Activated T-cell treated with anti-CD3 and anti-CD28 coated beads, Interleukin-2, amount 50 U/mL, for 24 hours (primary cell): Measurements from ENCODE around the gene MOCOS.

ENCODE experiments used
- DNase-seq: peaks from one replicate; pipeline ENCODE4 v3.0.0-alpha.2; 2020
- H3K27ac Mint-ChIP-seq: 2 replicates; pipeline ENCODE4 v1.8.0; 2020; ENCODE audit warnings: mild to moderate bottlenecking, mixed read lengths
- H3K27me3 Mint-ChIP-seq: 2 replicates; pipeline ENCODE4 v1.8.0; 2020; ENCODE audit warnings: mixed read lengths
- H3K36me3 Mint-ChIP-seq: 2 replicates; pipeline ENCODE4 v1.8.0; 2020; ENCODE audit warnings: low read depth, mixed read lengths
- H3K4me1 Mint-ChIP-seq: 2 replicates; pipeline ENCODE4 v1.8.0; 2020; ENCODE audit warnings: low read depth, mixed read lengths
- H3K4me3 Mint-ChIP-seq: 2 replicates; pipeline ENCODE4 v1.8.0; 2020; ENCODE audit warnings: mild to moderate bottlenecking, moderate library complexity, mixed read lengths
- H3K9me3 Mint-ChIP-seq: 2 replicates; pipeline ENCODE4 v1.8.0; 2020; ENCODE audit warnings: mixed read lengths

The MOCOS gene

DNA sequence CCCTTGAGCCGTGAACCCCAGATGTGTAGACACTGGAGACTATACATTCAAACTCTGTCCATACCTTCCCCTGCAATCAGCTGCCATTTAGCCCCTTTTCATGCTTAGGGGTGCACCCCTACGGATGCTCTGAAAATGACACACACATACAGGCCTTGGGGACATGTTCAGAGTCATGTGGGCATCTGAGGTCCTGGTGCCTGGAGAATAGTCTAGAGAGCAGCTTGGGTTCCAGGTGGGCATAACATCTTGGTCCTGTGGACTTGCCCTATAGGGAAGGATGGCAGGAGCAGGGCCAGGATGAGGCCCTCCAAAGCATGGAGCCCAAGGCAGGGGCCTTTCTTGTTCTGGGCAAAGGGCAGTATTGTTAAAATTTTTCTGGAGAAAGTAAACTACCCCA is 100.4 kb downstream of the MOCOS start:
- H3K27ac Mint-ChIP-seq, result no peak overlapping the region
- peaks cover 2% of the 10 kb centered on the region for H3K4me1 Mint-ChIP-seq
- no peak overlapping the region for H3K4me3 Mint-ChIP-seq
- H3K9me3 Mint-ChIP-seq, result no peaks in the 10 kb centered on the region
- no peak for DNase-seq
- H3K36me3 Mint-ChIP-seq, result no peaks in the 10 kb centered on the region
- peaks cover 41% of the 10 kb centered on the region for H3K27me3 Mint-ChIP-seq

DNA sequence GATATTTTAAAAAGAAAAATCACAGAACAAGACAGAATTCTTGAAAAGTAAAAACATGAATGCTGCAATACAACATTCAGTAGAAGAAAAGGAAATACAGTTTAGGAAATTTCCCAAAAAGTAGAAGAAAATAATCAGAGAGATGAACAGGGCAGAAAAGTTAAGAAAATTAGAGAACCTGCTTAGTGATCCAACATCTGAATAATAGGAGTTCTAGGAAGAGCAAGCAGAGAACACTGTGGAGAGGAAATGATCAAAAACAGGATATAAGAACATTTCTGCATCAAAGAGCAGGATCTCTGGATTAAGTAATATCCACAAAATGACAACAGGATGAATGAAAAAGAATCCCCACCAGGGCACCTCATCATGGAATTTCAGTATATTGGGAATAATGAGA is 101.4 kb downstream of the MOCOS start:
- Mint-ChIP-seq H3K4me1 (peaks cover 2% of the 10 kb centered on the region), H3K9me3 (no peaks in the 10 kb centered on the region), H3K27me3 (peaks cover 38% of the 10 kb centered on the region)

DNA sequence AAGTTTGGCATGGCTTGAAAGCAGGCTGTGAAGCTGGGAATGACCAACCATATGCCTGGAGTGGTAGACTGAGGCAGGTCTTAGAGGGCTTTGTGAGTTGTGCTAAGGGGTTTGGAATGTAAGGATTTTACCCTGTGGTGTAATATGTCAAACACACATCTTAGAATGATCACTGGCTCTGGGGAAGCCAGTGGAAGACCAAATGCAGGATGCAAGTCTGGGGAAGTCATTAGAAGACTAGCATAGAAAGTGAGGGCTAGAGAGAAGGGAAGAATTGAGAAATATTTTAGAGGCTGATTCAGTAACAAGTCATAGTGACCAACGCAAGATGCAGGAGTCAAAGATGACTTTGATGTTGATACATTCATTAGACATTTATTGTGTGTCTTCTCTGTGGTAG is 106.7 kb downstream of the MOCOS start:
- H3K4me1 Mint-ChIP-seq, result no peaks in the 10 kb centered on the region
- H3K9me3 Mint-ChIP-seq, result no peaks in the 10 kb centered on the region
- peaks cover 18% of the 10 kb centered on the region for H3K27me3 Mint-ChIP-seq
- H3K36me3 Mint-ChIP-seq, result no peaks in the 10 kb centered on the region
- no peak overlapping the region for H3K27ac Mint-ChIP-seq
- DNase-seq, result no peak
- H3K4me3 Mint-ChIP-seq, result no peak overlapping the region

More for the DNA sequence above, 101.4 kb downstream of the MOCOS start:
- Mint-ChIP-seq H3K36me3 (no peaks in the 10 kb centered on the region), H3K4me3 (no peak overlapping the region), H3K27ac (no peak overlapping the region)
- DNase-seq, result no peak

DNA sequence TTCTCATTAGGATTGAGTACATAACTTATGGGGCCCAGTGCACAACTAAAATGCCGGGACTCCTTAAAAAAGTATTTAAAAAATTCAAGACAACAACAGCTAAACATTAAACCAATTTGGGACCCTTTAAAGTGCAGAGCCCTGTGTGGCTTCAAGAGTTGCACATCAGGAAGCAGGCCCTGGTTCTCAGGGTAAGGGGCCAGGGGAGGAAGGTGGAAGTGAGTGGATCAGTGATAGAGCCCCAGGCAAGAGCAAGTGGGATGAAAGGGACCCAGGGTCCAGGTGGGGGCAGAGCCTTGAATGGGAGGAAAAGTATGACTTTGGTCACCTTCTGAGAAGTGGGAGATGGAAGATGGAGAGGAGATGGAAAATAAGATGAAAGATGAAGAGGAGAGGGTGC is 107.9 kb downstream of the MOCOS start:
- no peaks in the 10 kb centered on the region for H3K9me3 Mint-ChIP-seq
- no peaks in the 10 kb centered on the region for H3K4me1 Mint-ChIP-seq
- no peak overlapping the region for H3K4me3 Mint-ChIP-seq
- peaks cover 22% of the 10 kb centered on the region for H3K27me3 Mint-ChIP-seq
- no peak overlapping the region for H3K27ac Mint-ChIP-seq
- no peak for DNase-seq
- no peaks in the 10 kb centered on the region for H3K36me3 Mint-ChIP-seq

DNA sequence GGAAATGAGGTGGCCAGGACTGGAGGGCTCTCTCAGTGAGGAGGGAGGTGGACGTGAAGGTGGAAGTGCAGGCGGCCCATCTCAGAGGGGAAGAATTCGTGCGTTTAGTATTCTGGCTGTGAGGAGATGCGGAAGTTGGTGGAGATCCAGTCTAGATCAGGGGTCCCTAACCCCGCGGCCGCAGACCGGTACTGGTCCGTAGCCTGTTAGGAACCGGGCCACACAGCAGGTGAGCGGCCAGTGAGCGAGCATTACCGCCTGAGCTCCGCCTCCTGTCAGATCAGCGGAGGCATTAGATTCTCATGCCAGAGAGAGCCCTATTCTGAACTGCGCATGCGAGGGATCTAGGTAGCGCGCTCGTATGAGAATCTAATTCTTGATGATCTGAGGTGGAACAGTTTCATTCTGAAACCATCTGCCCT is 108.6 kb downstream of the MOCOS start:
- Mint-ChIP-seq H3K4me3 (no peak overlapping the region), H3K9me3 (no peaks in the 10 kb centered on the region), H3K36me3 (no peaks in the 10 kb centered on the region), H3K4me1 (no peaks in the 10 kb centered on the region), H3K27ac (no peak overlapping the region), H3K27me3 (peaks cover 27% of the 10 kb centered on the region)
- no peak for DNase-seq

DNA sequence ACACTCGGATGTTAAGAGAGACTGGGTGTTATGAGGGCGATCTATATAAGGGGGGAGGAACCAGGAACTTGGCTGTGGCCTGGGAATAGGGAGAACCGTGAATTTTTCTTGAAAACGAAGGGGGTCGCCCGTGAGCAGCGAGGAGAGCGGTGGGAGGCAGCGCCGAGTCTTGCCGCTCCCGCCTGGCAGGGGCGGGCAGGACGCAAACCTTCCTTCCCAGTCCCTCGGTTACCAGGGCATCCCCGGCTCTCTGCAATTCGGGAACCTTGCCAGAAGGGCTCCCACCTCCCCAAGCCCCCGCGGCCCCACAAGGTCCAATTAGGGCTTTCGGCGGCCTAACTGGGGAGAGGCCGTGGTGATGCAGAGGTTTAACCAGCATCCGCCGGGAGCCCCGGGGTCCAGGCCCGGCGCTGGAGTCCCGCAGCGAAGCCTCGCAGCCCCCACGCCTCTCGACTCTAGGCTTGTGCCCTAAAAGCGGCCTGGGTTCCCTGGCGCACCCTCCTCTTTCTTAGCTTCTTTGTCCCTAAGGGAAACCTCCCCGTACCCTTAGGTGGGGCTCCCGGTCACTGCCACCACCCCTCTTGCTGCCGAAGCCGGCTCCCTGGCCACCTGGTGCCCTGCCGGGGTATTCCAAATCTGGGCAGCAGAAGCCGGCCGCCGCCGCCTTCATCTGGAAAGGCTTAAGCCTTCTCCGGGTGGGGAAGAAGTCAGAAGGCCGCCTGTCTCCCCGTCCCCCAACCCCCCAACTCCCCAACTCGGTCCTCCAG is 109.5 kb downstream of the MOCOS start:
- no peaks in the 10 kb centered on the region for H3K9me3 Mint-ChIP-seq
- DNase-seq, result peak; percentile 41
- H3K36me3 Mint-ChIP-seq, result no peaks in the 10 kb centered on the region
- H3K4me3 Mint-ChIP-seq, result no peak overlapping the region
- H3K4me1 Mint-ChIP-seq, result no peaks in the 10 kb centered on the region
- no peak overlapping the region for H3K27ac Mint-ChIP-seq
- H3K27me3 Mint-ChIP-seq, result peaks cover 27% of the 10 kb centered on the region

DNA sequence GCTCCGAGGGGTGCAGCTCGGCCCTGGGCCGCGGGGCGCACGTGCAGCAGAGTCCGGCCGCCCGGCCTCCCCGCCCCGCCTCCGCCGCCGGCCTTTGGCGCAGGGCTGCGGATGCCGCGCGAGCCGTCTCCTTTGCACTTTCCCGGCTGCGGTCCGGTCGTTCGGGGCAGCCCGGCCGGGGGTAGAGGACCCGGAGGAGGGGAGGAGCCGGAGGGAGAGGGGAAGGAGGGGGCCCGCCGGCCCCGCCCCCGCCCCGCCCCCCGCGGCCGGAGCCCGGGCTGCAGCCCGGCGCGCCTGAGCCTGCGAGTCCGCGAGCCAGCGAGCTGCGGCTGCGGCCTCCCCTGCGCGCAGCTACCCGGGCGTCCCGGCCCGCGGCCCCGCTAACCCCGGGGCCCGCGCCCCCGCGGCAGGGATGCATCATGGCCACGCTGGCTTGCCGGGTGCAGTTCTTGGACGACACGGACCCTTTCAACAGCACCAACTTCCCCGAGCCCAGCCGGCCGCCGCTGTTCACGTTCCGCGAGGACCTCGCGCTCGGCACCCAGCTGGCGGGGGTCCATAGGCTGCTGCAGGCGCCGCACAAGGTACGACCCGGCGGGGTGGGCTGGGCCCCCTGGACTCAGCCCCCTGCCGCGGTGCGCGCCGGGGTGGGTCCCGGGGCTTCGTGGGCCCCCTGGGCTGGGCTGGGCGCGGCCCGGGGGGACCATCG is 110.3 kb downstream of the MOCOS start, which contains the start of gene FHOD3:
Gene FHOD3, plus strand, starts transcription at position 297 of the 709 bp plus-strand sequence. Its CDS starts 123 bp downstream, at position 420.
- DNase-seq, result peak; percentile 39
- no peaks in the 10 kb centered on the region for H3K4me1 Mint-ChIP-seq
- H3K9me3 Mint-ChIP-seq, result no peaks in the 10 kb centered on the region
- peak within 1 kb of the TSS; percentile 45 for H3K4me3 Mint-ChIP-seq
- no peaks in the 10 kb centered on the region for H3K36me3 Mint-ChIP-seq
- H3K27ac Mint-ChIP-seq, result no peak within 1 kb of the TSS
- peaks cover 33% of the 10 kb centered on the region for H3K27me3 Mint-ChIP-seq

DNA sequence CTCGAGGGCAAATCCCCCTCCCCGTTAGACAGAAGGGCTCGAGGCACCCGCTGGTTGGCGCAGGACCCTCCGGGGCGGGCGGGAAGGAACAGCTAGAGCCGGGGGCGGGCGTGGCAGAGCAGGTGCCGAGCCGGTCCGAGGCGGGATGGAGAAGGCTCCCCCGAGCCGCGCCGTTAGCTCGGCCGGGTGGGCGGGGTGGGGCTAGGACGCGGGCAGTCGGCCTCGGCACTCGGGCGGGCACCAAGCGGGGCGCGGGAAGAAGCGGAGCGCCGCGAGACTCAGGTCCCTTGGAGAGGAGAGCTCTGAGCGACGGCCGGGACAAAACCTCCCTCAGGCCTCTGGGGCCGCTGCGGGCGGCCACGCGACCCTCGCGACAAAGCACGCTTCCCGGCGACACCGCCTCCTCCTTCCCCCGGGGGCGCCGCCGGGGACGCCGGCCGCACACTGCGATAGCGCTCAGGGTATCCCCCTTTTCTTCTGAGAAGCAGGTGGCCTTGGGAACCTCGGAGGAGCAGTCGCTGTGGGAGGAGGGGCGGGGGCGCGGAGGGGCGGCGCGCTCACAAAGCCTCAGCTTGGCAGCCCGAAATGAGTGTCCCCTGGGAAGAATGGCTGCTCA is 110.9 kb downstream of the MOCOS start:
- Mint-ChIP-seq H3K27me3 (peaks cover 40% of the 10 kb centered on the region), H3K36me3 (no peaks in the 10 kb centered on the region), H3K4me1 (no peaks in the 10 kb centered on the region), H3K27ac (no peak overlapping the region), H3K4me3 (no peak overlapping the region), H3K9me3 (no peaks in the 10 kb centered on the region)
- DNase-seq, result peak; percentile 35

DNA sequence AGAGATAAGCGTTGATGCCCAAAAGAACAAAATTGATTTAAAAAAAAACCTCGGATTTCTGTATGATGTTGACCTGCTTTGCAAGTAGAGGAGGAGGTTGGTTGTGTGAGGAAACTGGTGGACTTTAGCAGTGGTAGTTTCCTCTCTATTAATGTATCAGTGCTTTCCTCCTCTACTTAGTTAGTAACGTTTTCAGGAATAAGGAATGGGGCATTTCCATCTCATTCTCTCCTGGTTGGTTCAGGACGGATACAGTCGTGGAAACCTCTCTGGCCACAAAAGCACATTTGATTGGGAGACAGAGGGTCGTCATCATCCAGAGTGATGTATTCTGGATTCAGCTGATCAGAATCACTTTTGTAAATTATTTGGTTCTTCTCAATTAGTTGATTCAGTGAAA is 111.7 kb downstream of the MOCOS start:
- no peak overlapping the region for H3K27ac Mint-ChIP-seq
- no peak for DNase-seq
- no peak overlapping the region for H3K4me3 Mint-ChIP-seq
- no peaks in the 10 kb centered on the region for H3K4me1 Mint-ChIP-seq
- H3K36me3 Mint-ChIP-seq, result no peaks in the 10 kb centered on the region
- H3K9me3 Mint-ChIP-seq, result no peaks in the 10 kb centered on the region
- H3K27me3 Mint-ChIP-seq, result peaks cover 47% of the 10 kb centered on the region

DNA sequence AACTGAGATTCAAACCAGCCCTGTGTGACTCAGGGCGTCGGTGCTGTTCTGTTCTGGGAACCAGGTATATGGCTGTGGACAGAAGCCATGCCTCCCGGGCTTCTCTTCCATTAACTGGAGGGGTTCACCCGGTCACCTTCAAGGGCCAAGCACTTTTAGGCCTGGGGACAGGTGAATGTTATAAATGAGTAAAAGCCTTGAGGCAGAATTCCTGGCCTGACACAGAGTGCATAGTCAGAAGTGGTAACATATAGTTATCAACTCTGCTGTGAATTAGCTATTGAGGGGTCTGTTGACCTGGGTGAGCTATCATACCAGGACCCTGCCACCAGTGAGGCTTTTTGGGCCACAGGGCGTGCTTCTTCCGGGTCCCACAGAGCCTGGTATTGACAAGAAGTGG is 112.9 kb downstream of the MOCOS start:
- Mint-ChIP-seq H3K36me3 (no peaks in the 10 kb centered on the region), H3K4me3 (no peak overlapping the region), H3K27me3 (peaks cover 57% of the 10 kb centered on the region), H3K27ac (no peak overlapping the region), H3K9me3 (no peaks in the 10 kb centered on the region), H3K4me1 (no peaks in the 10 kb centered on the region)
- DNase-seq, result no peak

DNA sequence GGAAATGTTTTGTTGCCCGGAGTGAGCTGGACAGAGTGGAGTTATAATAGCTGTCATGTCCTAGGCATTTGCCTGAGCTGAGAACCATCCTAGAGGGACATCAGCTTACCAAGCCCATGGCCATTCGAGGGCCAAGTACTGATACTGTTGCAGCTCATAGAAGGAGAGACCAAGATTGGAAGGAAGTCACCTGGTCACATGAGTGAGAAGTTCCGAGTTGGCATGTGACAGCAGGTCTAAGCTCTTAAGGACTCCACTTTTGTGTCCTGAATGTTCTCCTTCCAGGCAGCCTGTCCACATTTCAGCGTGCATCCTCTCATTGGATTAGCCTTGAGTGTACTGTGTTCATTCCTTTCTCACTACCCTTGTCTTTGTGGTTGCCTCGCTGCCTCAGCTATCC is 114.6 kb downstream of the MOCOS start:
- no peak overlapping the region for H3K4me3 Mint-ChIP-seq
- H3K4me1 Mint-ChIP-seq, result no peaks in the 10 kb centered on the region
- no peaks in the 10 kb centered on the region for H3K9me3 Mint-ChIP-seq
- no peaks in the 10 kb centered on the region for H3K36me3 Mint-ChIP-seq
- no peak for DNase-seq
- H3K27ac Mint-ChIP-seq, result no peak overlapping the region
- H3K27me3 Mint-ChIP-seq, result peaks cover 72% of the 10 kb centered on the region

DNA sequence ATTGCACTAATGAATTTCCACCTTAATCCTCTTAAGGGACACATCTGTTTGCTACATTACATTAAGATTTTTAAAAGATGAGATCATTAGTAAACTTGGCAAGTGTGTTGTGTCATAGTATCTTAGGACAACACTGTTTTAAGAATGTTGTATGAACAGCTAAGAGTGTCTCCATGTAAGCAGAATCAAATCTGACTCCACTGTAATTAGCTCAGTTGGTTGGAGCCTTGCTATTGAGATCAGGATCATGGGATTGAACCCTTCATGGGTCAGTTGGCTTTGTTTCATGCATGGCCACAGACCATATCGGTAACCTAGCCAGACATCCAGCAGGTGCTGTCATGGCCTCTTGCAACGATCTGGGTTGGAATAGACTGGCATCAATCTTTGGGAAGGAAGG is 115.4 kb downstream of the MOCOS start:
- H3K4me1 Mint-ChIP-seq, result no peaks in the 10 kb centered on the region
- H3K9me3 Mint-ChIP-seq, result no peaks in the 10 kb centered on the region
- H3K27me3 Mint-ChIP-seq, result peaks cover 79% of the 10 kb centered on the region
- H3K27ac Mint-ChIP-seq, result no peak overlapping the region
- no peak for DNase-seq
- H3K36me3 Mint-ChIP-seq, result no peaks in the 10 kb centered on the region
- no peak overlapping the region for H3K4me3 Mint-ChIP-seq

DNA sequence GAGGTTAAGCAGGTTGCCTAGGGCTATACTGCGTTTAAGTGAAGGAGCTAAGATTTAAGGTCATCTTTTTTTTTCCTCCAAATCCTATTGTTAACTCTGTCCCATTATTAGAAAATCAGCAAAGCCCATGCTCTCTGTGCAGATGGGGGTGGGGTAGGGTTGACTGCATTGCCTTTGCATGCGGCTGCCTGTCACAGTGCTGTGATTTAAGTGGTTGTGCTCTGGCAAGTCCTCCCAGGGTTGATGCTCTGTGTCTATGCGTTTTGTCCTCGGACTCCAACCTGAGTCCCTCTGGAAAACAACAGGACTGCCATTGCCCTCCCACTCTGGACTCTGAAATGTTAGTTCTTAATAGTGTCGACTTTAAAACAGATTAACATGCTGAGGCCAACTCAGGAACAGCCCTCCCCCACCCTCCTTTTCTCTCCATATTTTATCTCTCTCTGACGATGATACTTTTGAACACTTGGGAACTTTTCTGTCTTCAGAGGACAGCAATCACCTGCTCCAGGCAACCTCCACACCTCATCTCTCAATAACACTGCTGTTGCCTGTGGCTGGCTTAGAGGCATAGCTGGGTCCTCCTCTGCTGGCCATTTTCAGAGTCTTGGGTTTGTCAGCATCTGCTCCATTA is 116.0 kb downstream of the MOCOS start:
- H3K4me1 Mint-ChIP-seq, result no peaks in the 10 kb centered on the region
- no peaks in the 10 kb centered on the region for H3K36me3 Mint-ChIP-seq
- no peak for DNase-seq
- H3K4me3 Mint-ChIP-seq, result no peak overlapping the region
- H3K9me3 Mint-ChIP-seq, result no peaks in the 10 kb centered on the region
- H3K27me3 Mint-ChIP-seq, result peaks cover 83% of the 10 kb centered on the region
- H3K27ac Mint-ChIP-seq, result no peak overlapping the region

DNA sequence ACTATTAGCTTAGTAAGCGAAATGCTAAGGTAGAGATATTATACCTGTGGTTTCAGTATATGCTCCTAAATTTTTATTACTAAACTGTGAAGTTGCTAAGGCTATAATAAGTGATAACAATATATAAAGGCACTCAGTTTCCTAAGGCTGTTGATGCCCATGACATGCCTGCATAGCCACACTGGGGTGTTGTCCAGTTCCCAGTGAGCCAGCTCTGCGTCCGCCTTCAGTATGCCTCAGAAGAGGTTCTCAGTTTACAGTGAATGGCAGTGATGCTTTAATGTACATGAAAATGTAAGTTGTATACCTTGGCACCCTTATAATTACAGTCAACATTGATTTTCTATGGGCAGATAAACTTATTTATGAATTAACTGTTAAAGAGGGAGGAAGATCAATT is 117.4 kb downstream of the MOCOS start:
- no peak overlapping the region for H3K27ac Mint-ChIP-seq
- H3K27me3 Mint-ChIP-seq, result peaks cover 85% of the 10 kb centered on the region
- DNase-seq, result no peak
- H3K36me3 Mint-ChIP-seq, result no peaks in the 10 kb centered on the region
- no peak overlapping the region for H3K4me3 Mint-ChIP-seq
- no peaks in the 10 kb centered on the region for H3K9me3 Mint-ChIP-seq
- no peaks in the 10 kb centered on the region for H3K4me1 Mint-ChIP-seq
